NOMO-1 (cell line): Measurements from ENCODE around the gene TUBAL3.
"Not testable (repeated sequence)": the region's sequence is repeated elsewhere in the genome, so short reads cannot be mapped to it uniquely, and the experiment has no call there.

Experiments used
- DNase-seq, 2 experiments: peaks; one replicate each; lab custom pipeline; 2025; ENCODE audit not compliant: unreplicated experiment in 2 of 2; lab: John Stamatoyannopoulos, UW

TUBAL3 gene

DNA sequence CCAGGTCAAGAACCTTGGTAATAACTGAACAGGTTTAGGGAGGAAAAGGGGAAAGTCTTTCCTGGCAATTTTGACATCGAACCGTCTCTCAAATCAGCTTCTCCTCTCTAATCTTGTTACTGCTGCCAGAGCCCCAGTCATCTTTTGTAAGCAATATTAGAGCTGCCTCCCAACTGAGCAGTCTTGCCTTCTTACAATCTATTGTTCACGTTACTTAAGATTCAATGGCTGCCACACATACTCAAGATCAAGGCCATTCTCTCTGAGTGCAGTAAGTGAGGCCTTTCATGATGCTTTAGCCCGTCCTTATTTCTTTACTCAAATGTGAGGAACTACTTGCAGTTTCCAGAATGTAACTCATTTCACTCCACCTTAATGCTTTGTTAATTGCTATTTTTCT lies 20.1 kb upstream of the TUBAL3 start:
- DNase-seq, result no peak

DNA sequence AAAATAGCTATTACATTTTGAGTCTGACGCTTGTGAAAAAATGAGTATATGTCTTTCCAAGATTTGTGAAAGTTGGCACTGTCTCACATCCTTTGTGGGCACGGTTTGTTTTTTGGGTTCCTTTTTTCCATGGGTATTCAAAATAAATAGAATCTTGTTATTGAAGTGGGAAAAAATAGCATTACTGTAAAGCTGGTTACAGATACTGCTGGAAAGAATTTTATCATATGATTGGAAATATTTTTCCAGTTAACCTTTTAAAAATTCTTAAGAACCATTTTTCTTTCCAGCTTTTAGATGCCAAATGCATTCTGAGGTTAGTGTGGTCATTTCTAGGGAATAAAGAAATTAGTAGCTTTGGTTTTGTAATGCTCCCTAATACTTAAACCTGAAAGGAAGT lies 19.1 kb upstream of the TUBAL3 start:
- no peak for DNase-seq

DNA sequence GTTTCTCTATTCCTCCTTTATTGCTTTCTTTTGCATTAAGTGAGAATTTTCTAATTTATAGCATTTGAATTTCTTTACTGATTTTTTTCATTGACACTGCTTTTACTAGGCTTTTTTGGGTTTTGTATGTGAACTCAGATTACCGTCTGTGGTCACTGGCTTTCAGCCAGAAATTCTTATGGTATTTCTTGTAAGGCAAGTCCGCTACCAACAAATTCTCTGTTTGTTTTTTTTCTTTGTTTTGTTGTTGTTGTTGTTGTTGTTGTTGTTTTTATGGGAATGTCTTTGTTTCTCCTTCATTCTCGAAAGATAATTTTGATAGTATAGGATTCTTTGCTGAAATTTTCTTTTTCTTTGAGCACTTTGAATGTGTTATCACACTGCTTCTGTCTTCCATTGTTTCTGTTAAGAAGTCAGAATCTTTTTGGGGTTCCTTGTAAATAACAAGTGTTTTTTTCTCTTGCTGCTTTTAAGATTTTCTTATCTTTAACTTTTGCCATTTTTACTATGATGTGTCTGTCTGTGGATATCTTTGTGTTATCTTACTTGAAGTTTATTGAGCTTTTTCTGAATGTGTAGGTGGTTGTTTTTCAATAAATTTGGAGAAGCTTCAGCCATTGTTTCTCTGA lies 15.0 kb upstream of the TUBAL3 start:
- DNase-seq, result no peak

- DNase-seq, result no peak
These were observed 14.0 kb upstream of the TUBAL3 start for GRCh38 chr10:5418584-5418983.

DNA sequence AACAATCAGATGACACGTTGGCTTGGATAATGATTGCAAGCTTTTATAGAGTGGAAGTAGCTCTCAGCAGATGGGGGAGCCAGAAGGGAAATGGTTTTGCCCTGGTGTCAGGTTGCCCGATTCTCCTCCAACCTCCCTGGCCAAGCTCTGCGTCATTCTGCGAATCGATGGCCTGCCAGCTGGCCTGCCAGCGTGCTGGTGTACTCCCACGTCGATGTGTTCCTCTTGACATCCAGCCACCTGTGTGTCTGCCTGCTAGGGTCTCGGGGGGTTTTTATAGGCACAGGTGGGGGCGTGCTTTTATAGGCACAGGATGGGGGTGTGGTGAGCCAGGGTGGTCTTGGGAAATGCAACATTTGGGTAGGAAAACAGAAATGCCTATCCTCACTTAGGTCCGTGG lies 12.4 kb upstream of the TUBAL3 start:
- no peak for DNase-seq

DNA sequence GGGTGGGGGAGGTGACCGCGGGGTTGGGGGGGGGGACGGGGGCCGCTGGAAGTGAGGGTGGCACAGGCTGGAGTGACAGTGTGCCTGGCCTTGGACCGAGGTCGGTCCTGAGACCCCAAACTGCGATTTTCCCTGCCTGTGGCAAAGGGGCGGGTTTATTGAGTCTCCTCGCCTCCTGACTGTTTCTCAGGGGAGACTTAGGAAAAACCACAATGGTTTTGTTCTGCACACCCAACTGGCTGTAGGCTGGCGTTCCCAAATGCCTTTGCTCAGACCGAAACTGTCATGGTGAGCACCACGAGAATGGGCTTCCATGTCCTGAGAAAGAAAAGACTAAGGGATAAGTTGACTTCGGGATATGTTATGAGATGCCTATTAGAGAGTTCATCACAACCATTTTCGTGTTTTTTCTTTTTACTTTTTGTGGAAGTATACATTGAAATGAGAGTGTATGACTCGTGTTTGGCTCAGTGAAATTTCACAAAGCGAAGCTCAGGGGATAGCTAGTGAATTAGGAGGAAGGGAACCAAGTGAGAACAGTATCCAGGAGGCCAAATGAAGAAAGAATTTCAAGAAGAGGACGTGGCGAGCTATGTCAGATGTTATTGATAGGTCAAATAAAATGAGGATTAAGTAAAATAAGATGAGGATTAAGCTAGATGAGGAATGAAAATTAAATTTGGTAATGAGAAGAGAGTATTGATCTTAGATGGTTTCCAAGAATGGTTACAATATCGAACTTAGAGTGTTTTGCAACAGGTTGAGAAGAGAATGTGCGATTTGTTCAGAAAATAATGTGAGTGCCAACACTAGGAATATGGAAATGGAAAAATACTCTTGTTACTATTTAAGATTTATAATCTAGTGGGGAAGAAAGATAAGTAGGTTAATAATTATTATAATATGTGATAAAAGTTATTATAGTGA lies 8.6 kb upstream of the TUBAL3 start:
- peak in 1 of 2 experiments; percentile 30 for DNase-seq

DNA sequence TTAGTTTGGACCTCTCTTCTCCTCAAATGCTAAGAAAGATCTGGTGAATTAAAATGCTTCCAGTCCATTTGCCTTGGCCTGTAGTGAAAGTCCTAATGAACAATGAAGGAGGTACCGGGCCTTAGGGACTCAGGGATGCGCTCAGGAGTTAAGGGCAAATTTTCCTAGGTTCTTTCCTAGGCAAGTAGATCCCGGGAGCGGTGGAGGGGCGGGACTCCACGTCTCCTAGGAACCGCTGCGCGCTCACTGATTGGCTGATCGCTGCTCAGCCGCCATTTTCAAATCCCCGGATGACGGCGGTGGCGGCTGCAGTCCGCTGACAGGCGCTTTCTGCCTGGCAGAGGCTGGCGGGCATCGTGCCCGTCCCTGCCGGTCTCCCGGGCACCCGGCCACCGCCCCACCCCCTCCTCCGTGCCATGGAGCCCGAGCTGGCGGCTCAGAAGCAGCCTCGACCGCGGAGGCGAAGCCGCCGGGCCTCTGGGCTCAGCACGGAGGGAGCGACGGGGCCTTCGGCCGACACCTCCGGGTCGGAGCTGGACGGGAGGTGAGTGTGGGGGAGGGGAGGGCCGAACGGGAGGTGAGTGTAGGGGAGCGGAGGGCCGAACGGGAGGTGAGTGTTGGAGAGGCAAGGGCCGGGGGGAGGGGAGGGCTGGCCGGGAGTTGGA lies 7.8 kb upstream of the TUBAL3 start, which contains the start of gene NET1:
TSS of gene NET1 (plus strand) at position 281 of the 665 bp plus-strand sequence. CDS start at position 417, 136 bp downstream.
- peak; percentile 48 to 65 for DNase-seq

DNA sequence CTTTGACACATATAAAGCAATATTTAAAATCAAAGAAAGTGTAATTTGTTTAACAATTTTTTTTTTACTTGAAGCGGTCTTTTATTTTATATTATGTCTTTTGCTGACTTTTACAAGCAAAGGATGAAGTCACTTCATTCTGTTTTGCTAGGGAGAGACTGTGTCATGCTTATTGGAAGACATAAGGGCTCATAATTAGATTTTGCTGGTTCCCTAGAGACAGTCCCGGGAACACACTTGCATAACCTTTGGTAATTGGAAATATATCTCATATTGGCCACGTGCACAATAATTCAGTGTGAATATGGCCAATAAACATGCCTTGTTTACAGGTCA lies 7.3 kb upstream of the TUBAL3 start:
- DNase-seq, result no peak

DNA sequence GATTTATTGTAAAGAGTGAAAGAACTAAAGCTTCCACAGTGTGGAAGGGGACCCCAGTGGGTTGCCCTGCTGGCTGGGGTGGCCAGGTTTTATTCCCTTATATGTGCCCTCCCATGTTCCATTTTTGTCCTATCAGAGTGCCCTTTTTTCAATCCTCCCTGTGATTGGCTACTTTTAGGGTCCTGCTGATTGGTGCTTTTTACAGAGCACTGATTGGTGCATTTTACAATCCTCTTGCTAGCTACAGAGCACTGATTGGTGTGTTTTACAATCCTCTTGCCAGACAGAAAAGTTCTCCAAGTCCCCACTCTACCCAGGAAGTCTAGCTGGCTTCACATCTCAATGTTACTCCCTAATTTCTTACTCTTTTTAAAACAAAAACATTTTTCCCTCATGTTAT lies 6.2 kb upstream of the TUBAL3 start:
- DNase-seq, result not testable (repeated sequence)

- DNase-seq, result no peak
These were observed 2.3 kb upstream of the TUBAL3 start for GRCh38 chr10:5406918-5407317.

- DNase-seq, result no peak
These were observed 1.8 kb downstream of the TUBAL3 start for GRCh38 chr10:5402798-5403197.

GRCh38 chr10:5400468-5401240 lies 4.0 kb downstream of the TUBAL3 start:
- no peak for DNase-seq

DNA sequence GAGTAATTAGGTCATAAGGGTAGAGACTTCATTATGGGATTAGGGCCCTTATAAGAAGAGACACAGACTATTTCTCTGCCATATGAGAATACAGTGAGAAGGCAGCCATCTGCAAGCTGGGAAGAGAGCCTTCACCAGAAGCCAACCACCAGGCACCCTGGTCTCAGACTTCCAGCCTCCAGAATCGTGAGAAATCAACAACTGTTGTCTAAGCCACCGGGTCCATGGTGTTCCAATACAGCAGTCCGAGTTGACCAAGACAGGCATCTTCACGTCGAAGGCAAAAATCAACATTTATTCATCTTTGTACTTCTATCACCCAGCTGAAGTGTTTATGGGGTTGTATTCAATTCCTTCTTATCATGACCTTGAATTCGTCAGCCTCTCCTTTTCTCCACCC lies 5.3 kb downstream of the TUBAL3 start:
- no peak for DNase-seq

- DNase-seq, result no peak
These were observed 7.9 kb downstream of the TUBAL3 start for GRCh38 chr10:5396556-5397300.

- no peak for DNase-seq
These were observed 9.5 kb downstream of the TUBAL3 start for GRCh38 chr10:5395168-5395567.

DNA sequence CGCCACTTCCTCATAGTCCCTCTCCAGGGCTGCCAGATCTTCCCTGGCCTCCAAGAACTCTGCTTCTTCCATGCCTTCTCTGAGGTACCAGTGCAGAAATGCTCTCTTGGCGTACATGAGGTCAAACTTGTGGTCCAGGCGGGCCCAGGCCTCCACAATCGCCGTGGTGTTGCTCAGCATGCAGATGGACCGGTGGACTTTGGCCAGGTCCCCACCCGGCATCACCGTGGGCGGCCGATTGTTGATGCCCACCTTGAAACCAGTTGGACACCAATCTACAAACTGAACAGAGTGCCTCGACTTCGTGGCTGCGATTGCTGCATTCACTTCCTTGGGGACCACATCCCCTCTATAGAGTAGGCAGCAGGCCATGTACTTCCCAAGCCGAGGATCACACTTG lies 11.1 kb downstream of the TUBAL3 start:
- DNase-seq, result no peak

DNA sequence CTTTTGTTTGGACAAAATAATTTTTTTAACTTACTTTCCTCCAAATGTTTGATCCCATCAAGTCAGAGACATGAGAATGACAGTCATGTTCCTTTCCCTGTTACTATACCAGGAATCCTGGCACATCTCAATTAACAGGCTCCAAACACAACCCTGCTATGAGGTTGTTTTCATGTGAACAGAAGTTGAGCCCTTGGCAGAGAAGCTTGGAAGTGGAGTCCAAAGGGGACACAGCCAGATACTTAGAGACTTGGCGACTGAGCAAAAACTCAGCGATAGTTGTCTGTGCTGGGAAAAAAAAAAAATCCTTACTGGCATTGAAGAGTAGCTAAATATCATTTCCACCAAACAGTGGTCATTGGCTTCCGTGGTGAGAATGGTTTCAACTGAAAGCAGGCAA lies 12.8 kb downstream of the TUBAL3 start:
- DNase-seq, result no peak

- DNase-seq, result no peak
These were observed 13.9 kb downstream of the TUBAL3 start for GRCh38 chr10:5390607-5391205.

GRCh38 chr10:5387169-5387568 lies 17.5 kb downstream of the TUBAL3 start:
- no peak for DNase-seq

- no peak for DNase-seq
These were observed 19.4 kb downstream of the TUBAL3 start for GRCh38 chr10:5385224-5385623.
